K562 (cell line): ENCODE measurements around the gene PEBP1. TPM values are rescaled to one million over a fixed set of nuclear protein-coding genes. Genes with fewer than 3 reads are reported as not detected.

Experiments
- CHD7 ChIP-seq: fragments of 200-600 bp; sonication (generic); IDR thresholded peaks from one replicate; pipeline ENCODE4 v1.6.1; 2012; ENCODE audit warnings: mild to moderate bottlenecking, low read depth, low read length, inconsistent platforms
- CREM ChIP-seq: IDR thresholded peaks from 2 replicates; pipeline ENCODE4 v1.6.1; 2014; ENCODE audit warnings: antibody characterized with exemption, low read depth
- DLX4 ChIP-seq: fragments of 250-450 bp; sonication (Bioruptor Pico); IDR thresholded peaks from 2 replicates; pipeline ENCODE4 v1.6.1; 2021; ENCODE audit warnings: mild to moderate bottlenecking
- ILF3 ChIP-seq: fragments of 450-650 bp; IDR thresholded peaks from 2 replicates; pipeline ENCODE4 v1.6.1; 2018; ENCODE audit warnings: antibody characterized with exemption, mild to moderate bottlenecking, moderate library complexity, borderline replicate concordance
- MAFF ChIP-seq: IDR thresholded peaks from 2 replicates; pipeline ENCODE4 v1.6.1; 2012; ENCODE audit warnings: low read length, improper control_type of control experiment
- RBM14 ChIP-seq: fragments of 200-400 bp; formaldehyde crosslinking; IDR thresholded peaks from 2 replicates; pipeline ENCODE4 v1.6.1; 2018; ENCODE audit warnings: low read depth, mild to moderate bottlenecking, low read length, moderate library complexity, borderline replicate concordance; ENCODE audit not compliant: insufficient read depth
- ZBTB2 ChIP-seq: fragments of 450-650 bp; IDR thresholded peaks from 2 replicates; pipeline ENCODE4 v1.6.1; 2016; ENCODE audit warnings: antibody characterized with exemption
- ZNF124 ChIP-seq: sonication (generic); formaldehyde crosslinking; IDR thresholded peaks from 2 replicates; pipeline ENCODE4 v1.8.1; 2022; ENCODE audit warnings: missing genetic modification reagents
- ZNF263 ChIP-seq: sonication (generic); formaldehyde crosslinking; IDR thresholded peaks from 2 replicates; pipeline ENCODE4 v1.8.0; 2022; ENCODE audit warnings: mild to moderate bottlenecking, missing genetic modification reagents, borderline replicate concordance
- ZNF398 ChIP-seq: fragments of 250-450 bp; sonication (Bioruptor Pico); IDR thresholded peaks from 2 replicates; pipeline ENCODE4 v1.8.0; 2021; ENCODE audit warnings: moderate library complexity, mild to moderate bottlenecking, inconsistent platforms
- ZNF785 ChIP-seq: fragments of 250-450 bp; sonication (Bioruptor Pico); IDR thresholded peaks from 2 replicates; pipeline ENCODE4 v1.4.0; 2020; ENCODE audit warnings: mild to moderate bottlenecking
- polyA plus RNA-seq, 8 experiments: library from polyadenylated mRNA; depleted of rRNA in 4 of 8; stranded (reverse) in 5 of 8; unstranded in 3 of 8; fragments of >200 nt; fragmentation: Nextera tagmentation in 2 of 8; fragmentation: Illumina TruSeq in 1 of 8; extraction: Ambion mirVana in 2 of 8; extraction: Trizol in 1 of 8; gene quantifications; 2 replicates each; pipeline versions ENCODE4 v1.2.1 to v1.2.3, GENCODE V29; 2011 to 2014; ENCODE audit warnings: inconsistent platforms in 1 of 8, missing spikeins in 1 of 8
- total RNA-seq, 7 experiments: library from RNA; depleted of rRNA in 6 of 7; stranded (reverse); fragments of >200 nt in 6 of 7; fragmentation: Illumina TruSeq in 2 of 7; extraction: Trizol in 2 of 7; gene quantifications; 2 replicates each; pipeline versions ENCODE4 v1.2.1 to v1.2.3, GENCODE V29; 2011 to 2021; ENCODE audit warnings: low replicate concordance in 1 of 7

The PEBP1 gene
- total and polyA plus RNA-seq, 9 of the 15 experiments (the other 6 are each of a cell fraction or from before 2014, with no cell fraction given) = 77.3 to 207 (median 153) TPM

GRCh38 chr12:118136559-118137003, 657 bp downstream of the PEBP1 start (continued):
- no peak for TF ChIP-seq ZBTB2
- TF ChIP-seq MAFF = no peak
- no peak for TF ChIP-seq CHD7
- no peak for TF ChIP-seq ZNF785 (CRISPR knock-in tag)
- no peak for TF ChIP-seq ZNF263 (CRISPR knock-in tag)
- TF ChIP-seq ZNF124 (CRISPR knock-in tag) = peak; percentile 19; the same call in 1 of the 2 replicates
- TF ChIP-seq ILF3 = no peak
- TF ChIP-seq CREM = peak; percentile 67
- TF ChIP-seq ZNF398 (CRISPR knock-in tag) = no peak
- no peak for TF ChIP-seq DLX4
- TF ChIP-seq RBM14 = no peak
